NCI-H526 treated with DMSO at 0.1 percent for 48 hours (cell line): ENCODE measurements around the gene KIF26B.
"Not testable (repeated sequence)": the region's sequence is repeated elsewhere in the genome, so short reads cannot be mapped to it uniquely, and the experiment has no call there.

ENCODE experiments used
- DNase-seq: peaks from one replicate; lab custom pipeline; 2025; lab: John Stamatoyannopoulos, UW

Gene KIF26B

DNA sequence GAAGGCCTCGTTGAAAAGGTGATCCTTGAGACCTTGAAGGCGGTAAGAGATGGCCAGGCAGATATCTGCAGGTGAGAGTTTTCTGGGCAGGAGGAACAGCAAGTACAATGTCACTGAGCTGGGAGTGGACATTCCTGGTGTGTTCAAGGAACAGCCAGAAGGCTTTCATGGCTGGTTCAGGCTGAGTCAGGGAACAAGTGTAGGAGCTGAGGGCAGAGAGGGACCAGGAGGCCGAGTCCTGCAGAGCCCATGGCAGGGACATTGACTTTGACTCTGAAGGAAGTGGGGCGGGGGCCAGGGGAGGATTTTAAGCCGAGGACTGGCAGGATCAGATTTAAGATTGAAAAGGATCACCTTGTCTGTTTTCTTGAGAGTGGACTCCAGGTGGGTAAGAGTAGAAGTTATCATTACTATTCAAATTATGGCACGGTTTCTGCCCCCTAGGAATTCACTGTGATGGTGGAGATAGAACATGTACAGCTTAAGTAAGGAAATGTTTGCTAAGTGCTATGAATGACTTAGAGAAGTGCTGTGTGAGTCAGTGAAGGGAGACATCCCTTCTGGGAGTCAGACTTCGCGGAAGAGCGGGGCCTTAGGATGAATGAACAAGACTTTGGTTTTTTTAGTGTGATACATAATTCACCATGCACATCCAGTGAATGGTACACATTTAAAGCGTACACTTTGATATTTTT, 202.3 kb downstream of the KIF26B start:
- DNase-seq, result peak; percentile 3

- not testable (repeated sequence) for DNase-seq
Measured at GRCh38 chr1:245359101-245359680, 204.4 kb downstream of the KIF26B start.

DNA sequence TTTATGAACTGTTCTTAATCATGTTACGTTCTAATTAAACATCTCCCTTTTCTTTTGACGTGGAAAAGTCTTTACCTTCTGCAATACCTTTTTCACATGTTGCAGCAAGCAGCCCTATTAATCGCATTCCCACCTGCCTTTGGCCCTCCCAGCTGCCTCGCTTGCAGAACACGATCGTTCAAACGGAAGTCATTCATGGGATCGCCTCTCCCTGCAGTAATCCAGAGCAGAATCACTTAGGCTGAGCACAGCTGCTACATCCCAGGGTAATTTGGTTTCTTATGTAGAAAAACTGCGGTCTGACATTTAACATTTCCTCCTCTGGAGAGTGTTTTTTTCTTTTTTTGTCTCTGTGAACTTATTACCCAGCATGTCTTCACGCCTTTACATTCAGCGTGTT, 206.3 kb downstream of the KIF26B start:
- DNase-seq, result no peak

- DNase-seq, result no peak
Measured at GRCh38 chr1:245361951-245362350, 207.2 kb downstream of the KIF26B start.

DNA sequence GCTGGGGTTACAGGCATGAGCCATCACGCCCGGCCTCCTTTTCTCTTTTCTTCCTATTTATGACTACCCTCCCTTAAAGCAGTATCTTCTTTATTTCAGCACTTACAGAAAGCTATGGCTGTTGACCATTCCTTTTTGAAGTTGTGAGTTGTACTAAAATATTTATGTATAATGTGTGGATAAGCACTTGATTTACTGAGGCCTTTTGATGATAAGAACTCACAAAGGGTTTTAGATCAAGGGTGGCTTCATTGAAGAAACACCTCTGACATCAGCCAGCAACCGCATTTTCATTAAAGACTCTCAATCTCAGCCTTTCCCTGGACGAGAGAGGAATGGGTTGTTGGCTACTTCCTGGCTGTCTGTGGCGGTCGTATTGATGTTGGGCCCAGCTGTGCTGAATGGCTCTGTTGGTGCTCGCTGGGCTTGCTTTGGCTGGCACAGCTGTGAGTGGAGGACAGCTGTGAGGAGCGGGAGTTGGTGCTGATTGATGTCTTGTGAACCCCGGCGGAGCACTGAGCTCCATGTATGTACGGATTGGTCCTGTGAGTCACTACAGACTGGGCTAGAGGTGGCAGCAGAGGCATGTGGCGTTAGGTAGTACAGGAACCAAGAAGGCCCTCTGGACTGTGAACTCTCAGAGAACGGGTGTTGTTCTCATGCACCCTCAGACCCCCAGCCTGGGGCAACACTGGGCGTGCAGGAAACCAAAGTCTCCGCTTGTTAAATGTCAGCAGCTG, 208.8 kb downstream of the KIF26B start:
- no peak for DNase-seq

- DNase-seq, result no peak
Measured at GRCh38 chr1:245365095-245366020, 210.6 kb downstream of the KIF26B start.

DNA sequence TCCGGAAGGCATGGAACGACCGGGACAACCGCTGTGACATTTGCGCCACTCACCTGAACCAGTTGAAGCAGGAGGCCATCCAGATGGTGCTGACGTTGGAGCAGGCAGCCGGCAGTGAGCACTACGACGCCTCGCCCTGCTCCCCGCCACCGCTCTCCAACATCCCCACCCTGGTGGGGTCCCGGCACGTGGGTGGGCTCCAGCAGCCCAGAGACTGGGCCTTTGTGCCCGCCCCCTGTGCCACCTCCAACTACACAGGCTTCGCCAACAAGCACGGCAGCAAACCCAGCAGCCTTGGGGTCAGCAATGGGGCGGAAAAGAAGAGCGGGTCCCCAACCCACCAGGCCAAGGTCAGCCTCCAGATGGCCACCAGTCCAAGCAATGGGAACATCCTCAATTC, 212.1 kb downstream of the KIF26B start:
- no peak for DNase-seq

GRCh38 chr1:245370175-245370825, 215.5 kb downstream of the KIF26B start:
- no peak for DNase-seq

- no peak for DNase-seq
Measured at GRCh38 chr1:245370905-245371581, 216.3 kb downstream of the KIF26B start.

- no peak for DNase-seq
Measured at GRCh38 chr1:245373131-245373530, 218.3 kb downstream of the KIF26B start.

DNA sequence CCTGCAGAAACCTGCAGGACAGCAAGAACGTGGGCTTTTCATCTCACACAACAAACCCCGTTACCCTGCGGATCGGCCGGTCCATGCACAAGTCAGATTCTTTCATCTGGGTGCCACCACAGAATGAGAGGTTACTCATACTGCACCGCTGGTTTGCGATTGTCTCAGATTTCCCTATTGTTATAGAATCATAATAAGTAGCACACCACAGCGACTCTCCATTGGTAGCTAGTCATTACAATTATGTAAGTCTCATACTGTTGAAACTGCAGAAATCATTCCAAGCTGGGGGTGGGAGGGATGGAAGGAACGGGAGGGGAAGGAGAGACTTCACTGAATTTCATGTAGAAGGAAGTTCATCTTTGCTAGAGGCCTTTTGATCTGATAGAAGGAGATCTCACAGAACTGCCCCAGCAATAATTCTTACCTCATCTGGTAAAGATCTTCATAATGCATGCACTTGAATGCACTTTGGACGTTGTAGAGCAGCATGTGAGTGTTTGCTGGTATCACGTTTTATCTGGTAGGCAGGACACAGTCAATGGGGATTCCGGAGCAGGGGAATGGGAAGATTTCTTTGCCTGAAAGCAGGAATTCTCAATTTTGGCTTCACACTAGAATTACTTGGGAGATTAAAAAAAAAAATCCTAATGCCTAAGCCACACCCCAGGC, 221.1 kb downstream of the KIF26B start:
- no peak for DNase-seq

GRCh38 chr1:245377854-245378253, 223.1 kb downstream of the KIF26B start:
- DNase-seq, result no peak

- DNase-seq, result no peak
Measured at GRCh38 chr1:245378311-245378722, 223.5 kb downstream of the KIF26B start.

GRCh38 chr1:245378745-245379144, 224.0 kb downstream of the KIF26B start:
- no peak for DNase-seq

- DNase-seq, result no peak
Measured at GRCh38 chr1:245380790-245381535, 226.2 kb downstream of the KIF26B start.

- no peak for DNase-seq
Measured at GRCh38 chr1:245382981-245383380, 228.2 kb downstream of the KIF26B start.

DNA sequence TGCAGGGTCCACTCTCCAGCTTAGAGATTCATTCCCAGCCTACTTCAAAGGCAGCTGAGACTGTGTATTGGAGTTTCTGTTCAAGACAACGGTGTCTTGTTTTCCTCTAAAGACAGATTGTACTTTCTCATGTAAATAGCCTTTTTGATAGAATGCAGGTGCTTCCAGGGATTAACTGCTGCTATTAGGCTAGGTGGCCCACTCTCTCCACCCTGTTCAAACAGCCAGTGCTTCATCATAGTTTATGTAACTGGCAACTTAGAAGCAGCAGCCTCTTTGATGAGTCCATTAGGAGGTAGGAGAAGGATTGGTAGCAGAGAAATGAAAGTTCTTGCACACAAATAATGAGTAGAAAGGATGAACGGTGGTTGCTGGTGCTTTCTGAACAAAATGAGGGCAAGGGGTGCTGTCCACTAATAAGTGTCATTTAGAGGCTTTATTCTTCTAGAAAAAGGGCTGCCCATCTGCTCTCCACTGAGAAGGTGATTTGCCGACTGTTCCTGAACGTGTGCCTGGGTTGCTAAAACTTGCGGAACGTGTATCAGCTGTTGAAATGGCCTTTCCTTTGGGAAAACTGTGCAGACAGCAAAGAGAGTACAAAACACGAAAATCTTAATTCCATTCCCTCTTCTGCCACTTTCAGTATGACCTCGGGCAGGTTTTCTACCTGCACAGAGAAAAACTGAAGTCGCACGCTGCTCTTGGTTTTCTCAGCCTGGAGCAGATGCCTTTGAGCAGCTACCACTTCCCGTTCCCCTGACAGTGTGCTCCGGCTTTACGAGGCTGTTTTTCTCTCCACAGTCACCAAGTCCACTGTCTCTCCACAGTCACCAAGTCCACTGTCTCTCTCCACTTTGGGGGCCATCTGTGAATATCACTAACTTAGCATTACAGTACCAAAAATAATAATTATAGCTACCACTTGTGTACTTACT, 228.9 kb downstream of the KIF26B start:
- peak; percentile 0 for DNase-seq

DNA sequence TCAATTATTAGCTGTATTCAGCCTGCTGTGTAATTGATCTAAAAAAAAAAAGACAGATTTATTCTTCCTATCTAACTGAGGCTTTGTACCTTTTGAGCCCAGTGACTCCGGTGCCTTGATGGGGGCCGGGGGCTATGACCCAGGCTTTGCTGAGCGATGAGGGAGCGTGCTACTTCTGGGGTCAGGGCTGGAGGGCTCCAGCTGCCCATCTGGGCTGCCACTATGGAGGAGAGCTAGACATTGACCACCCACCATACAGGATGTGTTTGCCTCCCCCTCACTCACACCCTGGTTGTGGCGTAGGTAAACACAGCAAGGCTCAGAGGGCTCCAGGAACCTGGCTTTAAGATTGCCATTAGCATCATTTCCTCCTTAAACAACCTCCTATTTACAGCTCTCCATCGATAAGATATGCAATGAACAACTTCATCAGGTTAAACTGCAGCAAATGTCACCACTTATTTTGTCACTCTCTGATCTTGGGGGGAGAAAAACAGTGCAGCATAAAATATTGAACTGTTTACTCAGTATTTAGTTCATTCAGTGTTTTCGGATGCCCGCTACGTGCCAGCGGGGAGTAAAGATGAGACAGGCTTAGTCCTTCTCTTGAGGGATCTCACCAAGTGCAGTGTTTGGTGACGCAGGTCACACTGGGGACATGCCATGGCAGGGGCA, 231.6 kb downstream of the KIF26B start:
- DNase-seq, result no peak
